K562 (cell line): ENCODE data around the gene CPA3.

Experiments used
- HEY1 ChIP-seq: fragments of 250-450 bp; sonication (Bioruptor Pico); IDR thresholded peaks from 2 replicates; pipeline ENCODE4 v1.5.0; 2020; ENCODE audit warnings: mild to moderate bottlenecking, moderate library complexity, borderline replicate concordance
- KLF16 ChIP-seq: IDR thresholded peaks from 2 replicates; pipeline ENCODE4 v1.6.1; 2016; ENCODE audit warnings: antibody characterized with exemption
- POLR2A ChIP-seq: fragments of 450-650 bp; conservative IDR thresholded peaks from 2 replicates; pipeline ENCODE4 v1.6.1; 2016
- POLR2AphosphoS5 ChIP-seq: IDR thresholded peaks from 2 replicates; pipeline ENCODE4 v1.6.1; 2011; ENCODE audit warnings: mild to moderate bottlenecking, low read depth, low read length, moderate library complexity; ENCODE audit not compliant: control insufficient read depth, insufficient read depth
- RBFOX2 ChIP-seq: fragments of 200-400 bp; formaldehyde crosslinking; IDR thresholded peaks from 2 replicates; pipeline ENCODE4 v1.6.1; 2017; ENCODE audit warnings: low read depth, mild to moderate bottlenecking, low read length, moderate library complexity
- SMARCA5 ChIP-seq: fragments of 450-650 bp; IDR thresholded peaks from 2 replicates; pipeline ENCODE4 v1.6.1; 2016
- SMC3 ChIP-seq: conservative IDR thresholded peaks from 2 replicates; pipeline ENCODE4 v1.6.1; 2011; ENCODE audit warnings: low read depth, low read length, improper control_type of control experiment; ENCODE audit not compliant: insufficient read depth
- ZNF253 ChIP-seq: fragments of 250-450 bp; sonication (Bioruptor Pico); conservative IDR thresholded peaks from 2 replicates; pipeline ENCODE4 v1.6.1; 2021; ENCODE audit warnings: mild to moderate bottlenecking
- ZNF3 ChIP-seq: fragments of 250-450 bp; sonication (Bioruptor Pico); IDR thresholded peaks from 2 replicates; pipeline ENCODE4 v1.5.0; 2021; ENCODE audit warnings: mild to moderate bottlenecking, moderate library complexity
- ZNF830 ChIP-seq: fragments of 250-450 bp; sonication (Bioruptor Pico); IDR thresholded peaks from 2 replicates; pipeline ENCODE4 v1.5.0; 2021; ENCODE audit warnings: mild to moderate bottlenecking
- TF ChIP-seq, protein P1 (sequence below): fragments of 250-450 bp; sonication (Bioruptor Pico); IDR thresholded peaks from 2 replicates; pipeline ENCODE4 v1.5.0; 2021

DNA sequence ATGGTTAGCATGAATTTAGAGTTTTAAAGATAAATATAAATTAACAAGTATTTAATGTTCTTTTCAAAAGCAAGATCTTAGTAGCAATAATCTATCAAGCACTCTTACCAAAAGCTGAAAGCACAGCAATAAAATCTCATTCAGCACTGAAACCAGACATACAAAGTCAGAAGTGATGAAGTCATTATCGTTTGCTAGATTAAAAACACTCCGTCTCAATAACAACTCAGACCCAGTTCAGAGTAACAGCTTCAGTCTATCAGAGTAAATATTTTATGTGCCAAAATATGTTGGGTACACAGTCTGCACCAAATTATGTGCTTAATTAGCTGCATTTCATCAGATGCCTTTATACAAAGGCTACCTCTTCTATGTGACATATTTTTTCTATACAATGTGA lies 41.6 kb downstream of the CPA3 start:
- no peak for TF ChIP-seq SMC3
- no peak for TF ChIP-seq KLF16
- TF ChIP-seq POLR2AphosphoS5: no peak
- no peak for TF ChIP-seq ZNF253 (CRISPR knock-in tag)
- TF ChIP-seq ZNF3 (CRISPR knock-in tag): no peak
- no peak for TF ChIP-seq POLR2A
- TF ChIP-seq, protein P1, sequence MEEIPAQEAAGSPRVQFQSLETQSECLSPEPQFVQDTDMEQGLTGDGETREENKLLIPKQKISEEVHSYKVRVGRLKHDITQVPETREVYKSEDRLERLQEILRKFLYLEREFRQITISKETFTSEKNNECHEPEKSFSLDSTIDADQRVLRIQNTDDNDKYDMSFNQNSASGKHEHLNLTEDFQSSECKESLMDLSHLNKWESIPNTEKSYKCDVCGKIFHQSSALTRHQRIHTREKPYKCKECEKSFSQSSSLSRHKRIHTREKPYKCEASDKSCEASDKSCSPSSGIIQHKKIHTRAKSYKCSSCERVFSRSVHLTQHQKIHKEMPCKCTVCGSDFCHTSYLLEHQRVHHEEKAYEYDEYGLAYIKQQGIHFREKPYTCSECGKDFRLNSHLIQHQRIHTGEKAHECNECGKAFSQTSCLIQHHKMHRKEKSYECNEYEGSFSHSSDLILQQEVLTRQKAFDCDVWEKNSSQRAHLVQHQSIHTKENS: no peak
- no peak for TF ChIP-seq SMARCA5
- no peak for TF ChIP-seq ZNF830 (CRISPR knock-in tag)
- TF ChIP-seq RBFOX2: no peak
- TF ChIP-seq HEY1 (CRISPR knock-in tag): no peak
